Spleen (tissue), 11 donors: ENCODE results near the gene SEMA4C. TPM values are rescaled to one million over a fixed set of nuclear protein-coding genes. Genes with fewer than 3 reads are reported as not detected.

Experiments
- DNase-seq: peaks from one replicate; pipeline ENCODE4 v3.0.0-alpha.2; 2020
- H3K27ac ChIP-seq, 8 donors: fragments of 200-600 bp; sonication (generic) in 7 of 8; 1 replicate in 4 of 8; 2 replicates in 4 of 8; pipeline versions ENCODE4 v1.5.0 to v1.8.0; 2016 to 2021; ENCODE audit warnings: inconsistent platforms in 4 of 8, mild to moderate bottlenecking in 4 of 8, moderate library complexity in 1 of 8
- H3K27me3 ChIP-seq, 7 donors: fragments of 200-600 bp; sonication (generic) in 6 of 7; replicated peaks in 1 of 7; 1 replicate in 4 of 7; 2 replicates in 3 of 7; pipeline versions ENCODE4 v1.5.0 to v1.8.0; 2016 to 2021; ENCODE audit warnings: inconsistent platforms in 3 of 7, mild to moderate bottlenecking in 1 of 7
- H3K36me3 ChIP-seq, 6 donors: fragments of 200-600 bp; sonication (generic) in 5 of 6; 1 replicate in 4 of 6; 2 replicates in 2 of 6; pipeline versions ENCODE4 v1.5.0 to v1.8.0; 2016 to 2021; ENCODE audit warnings: inconsistent platforms in 2 of 6
- H3K4me1 ChIP-seq, 6 donors: fragments of 200-600 bp; sonication (generic) in 5 of 6; 1 replicate in 3 of 6; 2 replicates in 3 of 6; pipeline versions ENCODE4 v1.5.0 to v1.8.0; 2016 to 2021; ENCODE audit warnings: inconsistent platforms in 3 of 6
- H3K4me3 ChIP-seq, 8 donors: fragments of 200-600 bp; sonication (generic) in 7 of 8; 1 replicate in 4 of 8; 2 replicates in 4 of 8; pipeline versions ENCODE4 v1.5.0 to v1.8.0; 2016 to 2021; ENCODE audit warnings: inconsistent platforms in 4 of 8, mild to moderate bottlenecking in 4 of 8, moderate library complexity in 2 of 8
- H3K9me3 ChIP-seq, 8 donors: fragments of 200-600 bp; sonication (generic) in 7 of 8; 1 replicate in 4 of 8; 2 replicates in 4 of 8; pipeline versions ENCODE4 v1.5.0 to v1.8.0; 2016 to 2021; ENCODE audit warnings: inconsistent platforms in 4 of 8
- POLR2A ChIP-seq, 3 donors: fragments of 450-650 bp; IDR thresholded peaks; one replicate each; pipeline ENCODE4 v1.5.1; 2017; ENCODE audit warnings: antibody characterized with exemption in 3 of 3, mild to moderate bottlenecking in 1 of 3
- POLR2AphosphoS5 ChIP-seq, 3 donors: sonication (generic); formaldehyde crosslinking; IDR thresholded peaks; one replicate each; pipeline ENCODE4 v1.5.1; 2017; ENCODE audit warnings: antibody characterized with exemption in 3 of 3
- WGBS, 5 donors: extraction: QIAGEN DNeasy Blood & Tissue Kit in 3 of 5; methylation state at CpG; one replicate each; pipeline versions ENCODE4 v1.1.5 to v1.1.7; 2013 to 2018; 5-methylcytosine and 5-hydroxymethylcytosine counted together
- intact Hi-C: fragments of 100-400 bp; cut with DNase I; formaldehyde crosslinking; loops from one replicate; pipeline ENCODE4 v1.15.0; 2023; ENCODE audit warnings: low total_unique reads
- polyA plus RNA-seq, 3 donors: library from polyadenylated mRNA; stranded (reverse); fragments of 200-250 nt; gene quantifications; one replicate each; pipeline ENCODE4 v1.2.1, GENCODE V29; 2013
- total RNA-seq, 7 donors: library from RNA; depleted of rRNA in 3 of 7; stranded (reverse); fragments of >200 nt in 3 of 7; fragmentation: NEBNext Ultra II Directional in 4 of 7; extraction: Animal tissue kit (Norgen Biotek cat#: 25700) in 4 of 7; gene quantifications; one replicate each; pipeline versions ENCODE4 v1.1.0 to v1.2.1, GENCODE V29; 2016 to 2021
- TF ChIP-seq, protein P1 (sequence below), 11 experiments: fragments of 200-600 bp in 7 of 11; fragments of 450-650 bp in 4 of 11; sonication (generic) in 4 of 11; IDR thresholded peaks in 8 of 11; conservative IDR thresholded peaks in 3 of 11; 1 replicate in 7 of 11; 2 replicates in 4 of 11; pipeline versions ENCODE4 v1.4.0 to v1.8.0; 2016 to 2021; ENCODE audit warnings: antibody characterized with exemption in 11 of 11, inconsistent platforms in 4 of 11, mild to moderate bottlenecking in 1 of 11
- donor health status: healthy with polysubstance abuse.
- donor health status: DM: no; HTN: no; CAD: no; lungs with moderate emphysema.
- donor health status: DM: no; HTN: no; CAD: no.
- donor health status: Bipolar disorder and iron deficiency.
- donor health status: healthy.
- donor health status: DM: no; HTN: no; CAD: no.
- donor health status: DM: yes; HTN: yes; CAD: no.

SEMA4C gene
- total and polyA plus RNA-seq, 10 donors: 6.1 to 205 (median 68.1) TPM

- DNase-seq: no peak
- H3K27me3 ChIP-seq: peaks cover 0 to 16% (median 0%) of the 10 kb centered on the region in 7 donors
- WGBS, 5 donors: 90 to 97% (median 93%) methylated on average over 16 to 18 of the region's 18 CpGs
- peak overlapping the region in 2 of 8 donors; percentile 95 to 96 for H3K27ac ChIP-seq
- H3K36me3 ChIP-seq: no peaks in the 10 kb centered on the region
- H3K4me1 ChIP-seq: peaks cover 33 to 93% (median 61%) of the 10 kb centered on the region in 6 donors
- TF ChIP-seq, protein P1, sequence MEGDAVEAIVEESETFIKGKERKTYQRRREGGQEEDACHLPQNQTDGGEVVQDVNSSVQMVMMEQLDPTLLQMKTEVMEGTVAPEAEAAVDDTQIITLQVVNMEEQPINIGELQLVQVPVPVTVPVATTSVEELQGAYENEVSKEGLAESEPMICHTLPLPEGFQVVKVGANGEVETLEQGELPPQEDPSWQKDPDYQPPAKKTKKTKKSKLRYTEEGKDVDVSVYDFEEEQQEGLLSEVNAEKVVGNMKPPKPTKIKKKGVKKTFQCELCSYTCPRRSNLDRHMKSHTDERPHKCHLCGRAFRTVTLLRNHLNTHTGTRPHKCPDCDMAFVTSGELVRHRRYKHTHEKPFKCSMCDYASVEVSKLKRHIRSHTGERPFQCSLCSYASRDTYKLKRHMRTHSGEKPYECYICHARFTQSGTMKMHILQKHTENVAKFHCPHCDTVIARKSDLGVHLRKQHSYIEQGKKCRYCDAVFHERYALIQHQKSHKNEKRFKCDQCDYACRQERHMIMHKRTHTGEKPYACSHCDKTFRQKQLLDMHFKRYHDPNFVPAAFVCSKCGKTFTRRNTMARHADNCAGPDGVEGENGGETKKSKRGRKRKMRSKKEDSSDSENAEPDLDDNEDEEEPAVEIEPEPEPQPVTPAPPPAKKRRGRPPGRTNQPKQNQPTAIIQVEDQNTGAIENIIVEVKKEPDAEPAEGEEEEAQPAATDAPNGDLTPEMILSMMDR (IDR thresholded peaks at IDR 0.05 in 8 of 11, conservative IDR thresholded peaks at IDR 0.05 in 3 of 11): no peak
- TF ChIP-seq POLR2AphosphoS5 (IDR thresholded peaks at IDR 0.05): no peak
- no peak for TF ChIP-seq POLR2A (IDR thresholded peaks at IDR 0.05)
- H3K9me3 ChIP-seq: no peaks in the 10 kb centered on the region
- intact Hi-C loops: no loop called here
- H3K4me3 ChIP-seq: no peak overlapping the region
These were observed 9.7 kb upstream of the SEMA4C start for GRCh38 chr2:96879545-96880040.

- Histone ChIP-seq H3K4me3 (no peak overlapping the region), H3K4me1 (peaks cover 27 to 93% (median 61%) of the 10 kb centered on the region in 6 donors), H3K27me3 (peaks cover 0 to 16% (median 0%) of the 10 kb centered on the region in 7 donors), H3K27ac (peak overlapping the region in 5 of 8 donors; percentile 72 to 98 (median 95)), H3K36me3 (no peaks in the 10 kb centered on the region), H3K9me3 (no peaks in the 10 kb centered on the region)
- intact Hi-C loops: no loop called here
- TF ChIP-seq, protein P1 (IDR thresholded peaks at IDR 0.05 in 8 of 11, conservative IDR thresholded peaks at IDR 0.05 in 3 of 11): no peak
- 84 to 92% (median 89%) methylated on average over 21 to 22 of the region's 22 CpGs for WGBS, 5 donors
- peak; percentile 62 for DNase-seq
These were observed 9.1 kb upstream of the SEMA4C start for GRCh38 chr2:96878796-96879544.

GRCh38 chr2:96878171-96878570 lies 8.3 kb upstream of the SEMA4C start:
- WGBS, 5 donors: 47 to 82% (median 68%) methylated on average over 4 to 7 of the region's 7 CpGs
- Histone ChIP-seq H3K36me3 (no peaks in the 10 kb centered on the region), H3K27ac (peak overlapping the region in 6 of 8 donors; percentile 15 to 98 (median 95)), H3K4me3 (no peak overlapping the region), H3K27me3 (peaks cover 0 to 16% (median 0%) of the 10 kb centered on the region in 7 donors), H3K9me3 (no peaks in the 10 kb centered on the region), H3K4me1 (peaks cover 23 to 93% (median 63%) of the 10 kb centered on the region in 6 donors)
- intact Hi-C loops: no loop called here
- peak; percentile 66 for DNase-seq
- TF ChIP-seq, protein P1 (IDR thresholded peaks at IDR 0.05 in 8 of 11, conservative IDR thresholded peaks at IDR 0.05 in 3 of 11): no peak
- TF ChIP-seq POLR2AphosphoS5 (IDR thresholded peaks at IDR 0.05): peak; percentile 18 to 67 (median 60)

GRCh38 chr2:96877631-96878092 lies 7.8 kb upstream of the SEMA4C start:
- H3K27me3 ChIP-seq: peaks cover 0 to 14% (median 0%) of the 10 kb centered on the region in 7 donors
- 57 to 80% (median 69%) methylated on average over 15 of the region's 15 CpGs for WGBS, 5 donors
- peaks cover 23 to 96% (median 66%) of the 10 kb centered on the region in 6 donors for H3K4me1 ChIP-seq
- TF ChIP-seq POLR2AphosphoS5 (IDR thresholded peaks at IDR 0.05) (peak in 2 of 3 donors; percentile 61 to 62), POLR2A (IDR thresholded peaks at IDR 0.05) (no peak)
- intact Hi-C loops: no loop called here
- no peaks in the 10 kb centered on the region for H3K9me3 ChIP-seq
- no peaks in the 10 kb centered on the region for H3K36me3 ChIP-seq
- peak overlapping the region in 7 of 8 donors; percentile 9 to 98 (median 95) for H3K27ac ChIP-seq
- no peak overlapping the region for H3K4me3 ChIP-seq
- no peak for DNase-seq
